ENCODE results near the gene NLGN1. TPM values are rescaled to one million over a fixed set of nuclear protein-coding genes. Genes with fewer than 3 reads are reported as not detected.

The NLGN1 gene
- total and polyA plus RNA-seq, 2 experiments from 2014 or later: 14.3 to 20.1 TPM

GRCh38 chr3:174303907-174304560, 906.5 kb downstream of the NLGN1 start:
- no peaks in the 10 kb centered on the region for H3F3A ChIP-seq (ENCODE audit: insufficient read depth)
- no peaks in the 10 kb centered on the region for H3K79me2 ChIP-seq (ENCODE audit: insufficient read depth)
- DNase-seq: no peak
- H3K27me3 ChIP-seq (replicated peaks; ENCODE audit: insufficient read depth): no peaks in the 10 kb centered on the region
- H3K9ac ChIP-seq: no peak overlapping the region
- TF ChIP-seq EZH2 (IDR thresholded peaks at IDR 0.05; ENCODE audit: insufficient read depth, poor library complexity, severe bottlenecking) (no peak), EZH2phosphoT487 (IDR thresholded peaks at IDR 0.05; ENCODE audit: insufficient read depth, low read depth) (no peak)
- no peaks in the 10 kb centered on the region for H4K20me1 ChIP-seq (ENCODE audit: insufficient read depth)
- H2AFZ ChIP-seq: no peak overlapping the region
- no peaks in the 10 kb centered on the region for H3K36me3 ChIP-seq (ENCODE audit: low read depth)
- H3K4me2 ChIP-seq (ENCODE audit: unreplicated experiment): no peak overlapping the region
- in situ Hi-C loops (cut with MboI): no loop called here
- 50% methylated on average over 2 of the region's 2 CpGs for WGBS, 2 experiments (ENCODE audit: low coverage in 1 of 2, low lambda C conversion rate in 2 of 2, missing lambda C conversion rate in 2 of 2)
- H3K4me3 ChIP-seq: no peak overlapping the region
- no peak overlapping the region for H3K27ac ChIP-seq
- no peaks in the 10 kb centered on the region for H3K9me2 ChIP-seq (ENCODE audit: insufficient read depth)
- no peaks in the 10 kb centered on the region for H3K9me3 ChIP-seq (ENCODE audit: low read depth)
- no peaks in the 10 kb centered on the region for H3K4me1 ChIP-seq (ENCODE audit: insufficient read depth)

- no peak for DNase-seq
- H3K4me1 ChIP-seq (ENCODE audit: insufficient read depth): no peaks in the 10 kb centered on the region
- in situ Hi-C loops (cut with MboI): no loop called here
- H3K4me2 ChIP-seq (ENCODE audit: unreplicated experiment): no peak overlapping the region
- H3K9me3 ChIP-seq (ENCODE audit: low read depth): no peaks in the 10 kb centered on the region
- H3K9me2 ChIP-seq (ENCODE audit: insufficient read depth): no peaks in the 10 kb centered on the region
- H3F3A ChIP-seq (ENCODE audit: insufficient read depth): no peaks in the 10 kb centered on the region
- H2AFZ ChIP-seq: no peak overlapping the region
- H3K36me3 ChIP-seq (ENCODE audit: low read depth): no peaks in the 10 kb centered on the region
- H3K79me2 ChIP-seq (ENCODE audit: insufficient read depth): no peaks in the 10 kb centered on the region
- no peaks in the 10 kb centered on the region for H4K20me1 ChIP-seq (ENCODE audit: insufficient read depth)
- no peak overlapping the region for H3K4me3 ChIP-seq
- no peak overlapping the region for H3K27ac ChIP-seq
- 67 to 90% methylated on average over 1 of the region's 1 CpG for WGBS, 2 experiments (ENCODE audit: low coverage in 1 of 2, low lambda C conversion rate in 2 of 2, missing lambda C conversion rate in 2 of 2)
- H3K27me3 ChIP-seq (replicated peaks; ENCODE audit: insufficient read depth): no peaks in the 10 kb centered on the region
- TF ChIP-seq EZH2phosphoT487 (IDR thresholded peaks at IDR 0.05; ENCODE audit: insufficient read depth, low read depth) (no peak), EZH2 (IDR thresholded peaks at IDR 0.05; ENCODE audit: insufficient read depth, poor library complexity, severe bottlenecking) (no peak)
- no peak overlapping the region for H3K9ac ChIP-seq
Measured at GRCh38 chr3:174308736-174309135, 911.2 kb downstream of the NLGN1 start.

GRCh38 chr3:174310475-174310983, 913.0 kb downstream of the NLGN1 start:
- DNase-seq: no peak
- Histone ChIP-seq H4K20me1 (ENCODE audit: insufficient read depth) (no peaks in the 10 kb centered on the region), H3K79me2 (ENCODE audit: insufficient read depth) (no peaks in the 10 kb centered on the region), H3F3A (ENCODE audit: insufficient read depth) (no peaks in the 10 kb centered on the region), H3K27me3 (replicated peaks; ENCODE audit: insufficient read depth) (no peaks in the 10 kb centered on the region), H3K9me2 (ENCODE audit: insufficient read depth) (no peaks in the 10 kb centered on the region), H3K4me1 (ENCODE audit: insufficient read depth) (no peaks in the 10 kb centered on the region), H3K27ac (no peak overlapping the region), H3K36me3 (ENCODE audit: low read depth) (no peaks in the 10 kb centered on the region), H3K4me3 (no peak overlapping the region), H3K4me2 (ENCODE audit: unreplicated experiment) (no peak overlapping the region), H3K9me3 (ENCODE audit: low read depth) (no peaks in the 10 kb centered on the region), H3K9ac (no peak overlapping the region), H2AFZ (no peak overlapping the region)
- TF ChIP-seq EZH2 (IDR thresholded peaks at IDR 0.05; ENCODE audit: insufficient read depth, poor library complexity, severe bottlenecking) (no peak), EZH2phosphoT487 (IDR thresholded peaks at IDR 0.05; ENCODE audit: insufficient read depth, low read depth) (no peak)
- in situ Hi-C loops (cut with MboI): no loop called here
- WGBS, 2 experiments (ENCODE audit: low coverage in 1 of 2, low lambda C conversion rate in 2 of 2, missing lambda C conversion rate in 2 of 2): 78 to 81% methylated on average over 7 of the region's 7 CpGs

- TF ChIP-seq EZH2phosphoT487 (IDR thresholded peaks at IDR 0.05; ENCODE audit: insufficient read depth, low read depth) (no peak), EZH2 (IDR thresholded peaks at IDR 0.05; ENCODE audit: insufficient read depth, poor library complexity, severe bottlenecking) (no peak)
- Histone ChIP-seq H3K27ac (no peak overlapping the region), H3K4me2 (ENCODE audit: unreplicated experiment) (no peak overlapping the region), H3K4me3 (no peak overlapping the region), H3K79me2 (ENCODE audit: insufficient read depth) (no peaks in the 10 kb centered on the region), H3K36me3 (ENCODE audit: low read depth) (no peaks in the 10 kb centered on the region), H3K9ac (no peak overlapping the region), H4K20me1 (ENCODE audit: insufficient read depth) (no peaks in the 10 kb centered on the region), H3K27me3 (replicated peaks; ENCODE audit: insufficient read depth) (no peaks in the 10 kb centered on the region), H3K9me3 (ENCODE audit: low read depth) (no peaks in the 10 kb centered on the region), H3K9me2 (ENCODE audit: insufficient read depth) (no peaks in the 10 kb centered on the region), H3F3A (ENCODE audit: insufficient read depth) (no peaks in the 10 kb centered on the region), H3K4me1 (ENCODE audit: insufficient read depth) (no peaks in the 10 kb centered on the region), H2AFZ (no peak overlapping the region)
- in situ Hi-C loops (cut with MboI): no loop called here
- no peak for DNase-seq
- 38 to 39% methylated on average over 2 of the region's 2 CpGs for WGBS, 2 experiments (ENCODE audit: low coverage in 1 of 2, low lambda C conversion rate in 2 of 2, missing lambda C conversion rate in 2 of 2)
Measured at GRCh38 chr3:174315225-174315624, 917.7 kb downstream of the NLGN1 start.

Data from GM23248 (cell line).